Activated gamma-delta T cell (primary cell): Measurements from ENCODE around the gene TYK2.

Experiments used
- DNase-seq: peaks from one replicate; lab custom pipeline; 2025; lab: John Stamatoyannopoulos, UW

The TYK2 gene

DNA sequence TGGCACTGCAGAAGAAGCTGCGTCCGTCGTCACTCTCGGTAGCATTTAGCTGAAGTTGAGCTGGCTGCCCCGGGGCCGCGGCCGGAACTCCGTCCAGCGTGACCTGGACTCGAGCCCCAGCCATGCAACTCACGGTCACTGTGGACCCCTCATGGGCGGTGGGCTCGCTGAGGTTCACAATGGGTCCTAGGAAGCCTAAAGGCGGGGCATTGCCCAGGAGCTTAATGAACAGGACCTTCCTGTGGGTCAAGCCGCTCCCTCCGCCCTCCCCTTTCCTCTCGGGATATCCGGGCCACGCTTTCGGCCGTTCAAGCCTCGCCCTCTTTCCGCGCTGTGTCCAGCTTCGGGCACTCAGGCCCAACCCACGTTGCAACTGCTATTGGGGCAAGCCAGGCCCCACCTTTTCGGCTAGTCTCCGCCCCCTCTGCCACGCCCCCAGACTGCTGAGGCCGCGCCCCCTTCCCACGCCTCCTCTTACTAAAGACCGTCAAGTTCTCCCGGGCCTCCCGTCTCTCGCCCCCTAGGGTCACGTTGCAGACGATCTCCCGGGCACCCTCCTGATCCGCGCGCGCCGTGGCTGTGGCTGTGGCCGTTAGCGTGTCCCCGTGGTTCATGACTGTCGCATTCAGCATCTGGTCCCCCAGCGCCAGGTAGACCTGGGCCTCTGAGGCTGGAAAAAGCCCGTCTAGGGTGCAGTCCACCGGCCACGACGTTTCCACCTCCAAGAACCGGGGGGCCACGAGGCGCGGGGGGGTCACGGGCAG lies 45.6 kb downstream of the TYK2 start:
- DNase-seq = no peak

DNA sequence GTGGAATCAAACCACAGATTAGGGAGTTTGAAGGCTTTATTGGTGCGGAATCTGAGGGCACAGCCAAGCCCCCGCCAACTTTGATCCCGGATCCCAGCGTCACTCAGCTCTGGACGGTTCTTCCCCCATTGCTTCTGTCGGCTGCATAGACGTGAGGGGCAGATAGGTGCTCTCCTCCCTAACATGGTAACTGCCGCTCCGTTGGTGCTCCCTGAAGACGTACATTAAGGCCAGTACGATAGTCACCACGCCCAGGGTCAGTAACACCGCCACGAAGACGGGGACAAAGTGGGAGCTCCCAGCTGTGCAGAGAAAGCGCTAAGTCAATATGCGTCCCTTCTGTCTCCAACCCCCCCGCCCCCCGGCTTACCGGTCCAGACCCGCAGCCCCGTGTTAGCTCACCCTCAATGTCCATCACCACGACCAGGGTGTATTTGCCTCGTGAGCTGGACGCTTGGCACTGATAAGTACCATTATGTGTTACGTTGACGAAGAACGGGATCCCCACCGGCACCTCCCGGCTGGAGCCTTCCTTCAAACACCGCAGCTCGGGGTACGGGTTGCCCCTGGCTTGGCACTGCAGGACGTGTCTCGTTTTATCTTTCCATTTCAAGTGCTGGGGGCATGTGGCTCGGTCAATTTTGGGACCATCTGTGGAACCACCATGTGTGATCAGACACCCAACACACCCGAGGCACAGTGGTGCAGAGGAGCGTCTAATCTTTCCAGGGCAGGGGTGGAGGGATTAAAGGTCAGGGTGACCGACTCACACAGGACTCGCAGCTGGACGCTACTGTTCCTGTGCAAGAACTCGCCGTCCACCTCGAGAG lies 46.4 kb downstream of the TYK2 start:
- DNase-seq = no peak

DNA sequence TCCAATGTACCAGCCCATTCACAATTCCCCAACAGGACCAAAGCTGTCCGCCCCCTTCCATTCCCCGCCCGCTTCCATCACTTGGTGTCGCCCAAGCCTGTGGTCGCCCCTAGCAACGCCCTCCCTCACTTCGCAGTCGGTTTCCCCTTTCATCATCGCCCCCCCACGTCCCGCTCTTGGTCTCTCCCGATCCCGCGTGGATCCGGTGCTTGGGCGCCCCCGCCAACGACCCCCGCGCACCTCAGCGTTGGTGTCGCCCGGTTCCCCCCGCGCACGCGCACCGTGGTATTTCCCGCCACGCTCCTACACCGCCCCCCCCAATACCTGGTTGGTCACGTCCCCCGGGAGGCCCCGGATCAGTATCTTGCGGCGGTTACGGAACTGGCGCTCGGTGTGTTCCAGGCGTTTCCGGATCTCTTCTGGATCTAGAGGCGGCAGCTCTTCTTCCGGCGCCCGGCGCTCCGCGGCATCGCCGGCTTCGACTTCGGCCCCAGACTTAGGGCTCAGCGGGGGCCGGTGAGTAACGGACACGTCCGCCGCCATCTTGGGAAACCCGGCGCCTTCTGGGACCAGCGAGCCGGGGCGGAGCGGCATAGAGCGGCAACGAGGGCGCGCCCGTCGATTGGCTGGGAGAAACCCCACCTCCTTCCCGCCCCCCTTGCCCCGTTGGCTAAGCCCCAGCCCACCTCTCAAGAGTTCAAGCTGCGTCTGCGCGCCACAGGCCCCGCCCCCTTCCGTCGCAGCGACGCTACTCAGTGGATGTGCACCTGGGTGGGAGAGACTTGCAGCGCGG lies 47.2 kb downstream of the TYK2 start, which contains the start of gene RAVER1:
TSS of gene RAVER1 (minus strand) at position 565 of the 793 bp plus-strand sequence. CDS start at position 543, 22 bp downstream.
- DNase-seq = peak; percentile 94

DNA sequence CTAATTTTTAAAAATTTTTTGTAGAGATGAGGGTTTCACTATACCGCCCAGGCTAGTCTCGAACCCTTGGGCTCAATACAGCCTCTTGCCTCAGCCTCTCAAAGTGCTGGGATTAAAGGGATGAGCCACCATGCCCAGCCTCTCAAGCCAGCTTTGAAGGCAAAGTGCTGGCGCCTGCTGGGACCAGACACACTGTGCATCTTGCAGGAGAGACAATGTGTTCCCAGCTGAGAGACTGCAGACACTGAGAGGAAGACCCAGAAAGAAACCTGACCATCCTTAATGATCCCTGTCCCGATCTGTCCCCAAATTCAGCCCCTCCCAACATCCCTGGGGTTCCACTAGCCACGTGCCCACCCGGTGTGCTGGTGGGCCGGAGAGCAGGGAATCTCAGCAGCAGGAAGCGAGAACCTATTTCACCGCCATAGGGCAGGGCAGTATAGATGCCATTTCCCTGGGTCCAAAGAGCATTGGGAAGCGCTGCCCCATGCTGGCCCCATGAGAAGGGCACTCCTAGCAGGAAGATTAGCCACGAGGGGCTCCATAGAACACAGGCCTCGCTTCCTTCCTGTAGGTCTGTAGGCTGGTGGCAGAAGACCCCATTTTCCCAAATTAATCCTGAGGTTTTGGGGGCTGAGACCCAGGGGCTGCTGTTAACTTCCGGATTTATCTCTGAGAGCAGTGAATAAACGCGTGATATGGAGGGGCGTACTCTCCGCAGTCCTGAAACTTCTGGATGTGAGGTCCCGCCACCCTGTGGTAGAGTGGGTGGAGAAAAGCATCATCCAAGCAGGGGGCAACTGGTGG lies 48.0 kb downstream of the TYK2 start:
- DNase-seq = no peak

DNA sequence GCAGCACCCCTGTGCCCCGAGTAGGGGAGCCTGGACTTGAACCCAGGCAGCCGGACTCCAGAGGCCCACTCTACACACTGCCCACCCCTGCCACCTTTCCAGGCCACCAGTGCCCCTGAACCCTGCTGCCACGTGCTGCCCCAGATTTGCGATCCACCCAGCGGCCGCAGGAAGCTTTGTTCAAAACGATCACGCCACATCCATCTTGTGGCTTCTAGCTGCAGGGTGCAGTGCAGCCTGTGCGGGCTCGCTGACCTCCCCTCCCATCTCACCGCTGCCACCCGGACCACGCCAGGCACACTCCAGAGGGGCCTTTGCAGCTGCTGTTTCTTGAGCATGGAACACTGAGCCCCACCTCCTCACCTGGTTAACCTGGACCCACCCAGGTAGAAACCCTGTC lies 50.8 kb downstream of the TYK2 start:
- DNase-seq = no peak

DNA sequence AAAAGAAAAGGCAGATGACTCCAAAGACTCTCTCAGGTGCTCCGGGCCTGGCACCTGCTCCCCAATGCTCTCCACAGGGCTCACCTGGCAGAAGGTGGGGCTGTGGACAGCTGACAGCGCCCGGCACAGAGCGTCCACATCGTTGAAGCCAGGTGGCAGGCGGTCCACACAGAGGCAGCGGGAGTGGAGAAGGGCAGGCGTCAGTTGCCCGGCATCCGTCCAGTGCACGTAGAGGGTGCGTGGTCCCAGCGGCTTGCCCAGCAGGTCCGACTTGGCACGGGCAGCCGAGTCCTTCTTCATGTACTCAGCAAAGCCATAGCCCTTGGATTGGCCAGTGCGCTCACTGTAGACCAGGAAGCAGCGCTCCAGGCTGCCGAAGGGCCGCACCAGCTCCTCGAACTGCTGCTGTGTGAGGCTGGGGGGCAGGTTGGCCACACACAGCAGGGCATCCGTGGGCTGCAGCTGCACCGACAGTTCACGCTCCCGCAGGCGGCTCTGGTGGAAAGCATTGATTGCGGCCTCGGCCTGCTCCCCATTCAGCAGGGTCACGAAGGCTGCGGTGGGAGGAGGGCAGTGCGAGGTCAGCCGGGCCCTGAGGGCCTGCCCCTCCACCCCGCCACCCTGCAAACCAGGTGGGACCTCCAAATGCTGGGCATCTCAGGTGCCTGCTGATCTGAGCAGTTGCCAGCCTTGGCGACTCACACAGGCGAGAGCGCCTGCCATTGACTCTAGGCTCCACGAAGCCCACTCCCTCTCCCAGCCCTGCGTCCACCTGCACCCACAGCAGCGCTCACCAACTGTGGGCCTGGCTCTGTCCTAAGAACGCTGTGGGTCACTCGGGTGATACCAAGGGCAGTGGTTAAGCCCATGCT lies 51.6 kb downstream of the TYK2 start:
- no peak for DNase-seq

DNA sequence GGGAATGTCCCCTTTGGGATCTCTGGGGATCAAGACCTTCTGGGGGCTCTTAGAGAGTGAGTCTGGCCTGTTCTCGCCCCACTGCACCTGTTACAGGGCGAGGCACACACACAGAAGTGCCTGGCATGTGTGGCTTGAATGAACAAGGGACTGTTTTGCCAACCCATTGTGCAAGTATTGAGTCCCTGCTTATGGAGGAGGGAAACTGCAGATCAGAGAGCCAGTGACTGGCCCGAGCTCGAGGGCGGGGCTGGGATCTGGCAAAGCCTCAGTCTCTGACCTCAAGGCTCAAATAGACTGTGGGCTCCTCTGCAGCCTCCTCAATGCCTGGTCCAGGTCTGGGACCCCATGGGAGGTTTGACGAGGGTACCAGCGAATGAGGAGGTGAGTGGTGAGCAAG lies 52.6 kb downstream of the TYK2 start:
- DNase-seq = no peak

DNA sequence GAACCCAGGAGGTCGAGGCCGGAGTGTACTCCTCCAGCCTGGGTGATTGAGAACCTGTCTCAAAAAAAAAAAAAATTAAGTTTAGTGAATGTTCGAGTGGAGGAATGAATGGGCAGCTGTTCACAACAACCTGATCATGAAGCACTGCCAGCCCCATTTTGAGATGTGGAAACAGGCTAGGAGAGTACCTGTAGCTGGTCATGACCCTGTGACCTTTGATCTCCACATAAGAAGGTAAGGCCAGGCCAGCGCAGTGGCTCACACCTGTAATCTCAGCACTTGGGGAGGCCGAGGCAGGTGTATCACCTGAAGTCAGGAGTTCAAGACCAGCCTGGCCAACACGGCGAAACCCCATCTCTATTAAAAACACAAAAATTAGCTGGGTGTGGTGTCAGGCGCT lies 54.6 kb downstream of the TYK2 start:
- DNase-seq = no peak

DNA sequence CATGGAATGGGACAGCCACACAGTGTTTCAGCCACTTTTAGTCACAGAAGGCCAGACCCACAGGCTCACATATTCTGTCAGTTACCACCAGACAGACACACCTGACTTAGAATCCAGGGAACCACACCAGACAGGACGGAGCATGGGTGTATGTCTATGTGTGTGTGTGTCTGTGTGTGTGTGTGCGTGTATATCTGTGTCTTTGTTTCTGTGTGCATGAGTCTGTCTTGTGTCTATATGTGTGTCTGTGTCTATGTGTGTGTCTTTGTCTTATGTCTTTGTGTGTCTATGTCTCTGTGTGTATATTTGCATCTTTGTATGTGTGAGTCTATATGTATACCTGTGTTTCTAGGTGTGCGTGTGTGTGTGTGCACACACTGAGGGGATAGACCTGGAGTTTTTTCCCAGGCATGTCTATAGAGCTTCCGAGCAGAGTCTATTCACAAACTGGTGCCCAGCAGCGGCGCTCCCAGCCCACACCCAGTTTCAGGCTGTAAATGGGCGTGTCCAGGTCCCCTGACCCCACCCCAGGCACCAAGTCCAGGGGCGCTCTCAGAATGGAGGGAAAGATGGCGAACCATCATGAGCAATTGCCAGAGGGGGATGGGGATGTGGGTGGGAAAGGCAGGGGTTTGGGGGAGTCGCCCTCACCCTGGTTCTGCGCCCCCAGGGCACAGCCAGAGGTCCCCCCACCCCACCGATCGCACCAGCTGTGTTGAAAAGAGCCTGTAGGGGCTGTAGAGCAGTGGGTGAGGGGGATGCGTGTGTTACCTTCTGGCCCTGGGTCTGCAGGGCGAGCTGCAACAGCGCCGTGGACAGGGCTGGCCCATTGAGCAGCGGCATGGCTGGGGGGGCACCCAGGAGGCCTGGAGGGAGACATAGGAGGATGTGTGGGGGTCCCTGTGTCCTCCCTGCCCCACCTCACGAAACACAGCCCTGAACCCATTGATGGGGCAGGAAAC lies 58.2 kb downstream of the TYK2 start:
- DNase-seq = no peak

DNA sequence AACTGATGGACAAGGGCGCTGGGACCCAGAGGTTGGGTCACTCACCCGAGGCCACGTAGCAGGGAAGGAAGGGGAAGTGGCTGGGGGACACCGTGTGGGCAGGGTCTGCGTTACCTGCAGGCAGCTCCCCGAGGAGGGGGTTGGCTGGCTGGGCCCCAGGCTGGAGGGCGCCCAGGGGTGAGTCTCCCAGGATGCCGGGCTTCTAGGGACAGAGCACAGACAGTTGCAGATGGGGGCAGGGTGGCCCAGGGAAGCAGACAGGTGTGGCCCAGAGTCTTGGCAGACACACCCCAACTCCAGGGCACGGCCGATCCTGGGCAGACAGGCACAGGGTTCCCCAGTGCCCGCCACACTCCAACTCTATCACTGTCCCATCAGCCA lies 59.0 kb downstream of the TYK2 start:
- no peak for DNase-seq

DNA sequence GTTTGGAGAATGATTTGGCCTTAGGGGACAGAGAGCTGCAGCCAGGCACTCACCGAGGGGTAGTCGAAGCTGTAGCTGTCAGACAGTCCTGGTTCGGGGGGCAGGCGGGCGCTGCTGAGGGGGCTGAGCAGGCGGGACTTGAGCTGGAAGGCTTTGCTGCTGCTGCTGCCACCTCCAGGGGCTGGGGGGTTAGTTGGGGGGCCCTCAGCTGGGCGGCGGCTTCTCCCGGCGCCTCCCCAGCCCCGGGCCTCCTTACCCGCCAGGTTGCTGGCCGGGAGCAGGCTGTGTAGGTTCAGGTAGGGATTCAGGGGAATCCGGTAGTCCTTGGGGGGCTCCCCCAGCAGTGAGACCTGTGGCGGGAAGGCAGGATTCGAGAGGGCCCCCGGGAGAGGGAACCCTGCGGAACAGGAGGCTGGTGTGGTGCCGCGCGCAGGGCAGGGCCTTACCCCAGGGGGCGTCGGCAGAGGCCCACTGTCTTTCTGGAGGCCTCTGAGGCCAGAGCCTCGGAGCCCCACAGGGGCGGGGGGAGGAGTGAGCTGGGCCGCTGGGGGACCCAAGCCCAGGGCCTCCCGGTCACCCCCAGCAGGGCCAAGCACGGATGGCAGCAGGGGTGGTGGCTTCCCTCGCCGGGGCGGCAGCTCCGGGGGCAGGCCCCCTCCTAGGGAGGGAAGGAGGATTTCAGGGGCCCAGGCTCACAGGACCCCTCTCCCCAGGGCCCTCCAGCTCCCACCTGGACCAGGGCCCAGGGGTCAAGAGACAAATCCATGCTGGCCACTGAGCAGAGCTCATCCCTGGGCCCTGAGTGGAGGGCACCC lies 59.6 kb downstream of the TYK2 start:
- DNase-seq = no peak

DNA sequence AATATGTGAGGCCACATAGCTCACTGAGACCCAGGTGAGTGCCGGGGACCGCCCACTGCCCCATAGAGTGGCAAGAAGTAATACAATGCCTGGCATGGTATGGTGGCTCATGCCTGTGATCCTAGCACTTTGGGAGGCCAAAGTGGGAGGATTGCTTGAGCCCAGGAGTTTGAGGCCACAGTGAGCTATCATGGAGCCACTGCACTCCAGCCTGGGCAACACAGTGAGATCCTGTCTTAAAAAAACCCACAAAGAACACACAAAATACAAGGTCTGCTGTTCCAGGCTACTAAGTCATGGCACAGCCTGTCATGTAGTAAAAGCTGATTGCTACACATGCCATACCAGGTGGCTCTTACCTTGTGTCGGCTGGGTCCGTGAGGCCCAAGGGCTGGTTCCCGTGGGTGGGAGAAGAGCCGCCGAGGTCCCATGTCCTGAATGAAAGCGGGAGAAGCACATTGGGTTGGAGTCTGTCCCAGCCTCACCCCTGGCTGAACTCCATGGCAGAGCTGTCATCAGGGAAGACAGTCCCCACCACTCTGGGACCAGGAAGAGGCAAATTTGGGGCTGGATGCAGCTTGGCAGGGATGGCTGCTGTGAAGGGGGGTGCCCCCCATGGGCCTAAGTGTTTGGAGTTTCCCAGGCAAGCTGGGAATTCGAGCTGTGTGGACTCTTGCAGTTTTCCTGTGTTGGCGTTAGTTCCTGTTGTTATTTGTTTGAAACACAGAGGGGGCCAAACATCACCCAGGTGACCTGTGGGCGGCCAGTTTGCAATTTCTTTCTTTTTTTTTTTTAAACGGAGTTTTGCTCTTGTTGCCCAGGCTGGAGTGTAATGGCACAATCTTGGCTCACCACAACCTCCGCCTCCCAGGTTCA lies 61.3 kb downstream of the TYK2 start:
- no peak for DNase-seq

DNA sequence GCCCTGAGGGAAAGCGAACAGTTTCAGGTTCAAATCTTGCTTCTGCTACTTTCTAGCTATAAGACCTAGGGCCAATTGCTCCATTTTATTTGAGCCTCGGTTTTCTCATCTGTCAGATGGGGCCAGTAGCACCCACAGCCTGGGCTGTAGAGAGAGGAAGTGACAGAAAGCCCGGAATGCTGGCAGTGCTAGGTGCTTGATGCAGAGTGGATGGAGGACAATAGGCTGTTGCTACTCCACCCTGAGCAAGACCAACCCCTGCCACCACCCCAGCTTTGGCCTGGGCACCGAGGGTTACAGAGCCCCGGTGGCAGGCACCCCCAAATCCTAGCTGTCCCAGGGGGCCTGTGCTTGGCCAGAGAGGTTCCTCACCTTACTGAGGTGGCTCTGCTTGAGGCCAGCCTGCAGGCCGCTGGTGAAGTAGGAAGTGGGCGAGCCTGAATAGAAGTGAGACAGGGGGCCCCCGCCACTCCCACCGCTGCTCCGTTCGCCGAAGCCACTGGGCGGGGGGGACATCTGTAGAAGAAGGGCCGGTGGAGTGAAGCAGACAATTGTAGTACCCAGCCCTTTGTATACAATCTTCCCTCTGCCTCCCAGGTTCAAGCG lies 62.4 kb downstream of the TYK2 start:
- no peak for DNase-seq

DNA sequence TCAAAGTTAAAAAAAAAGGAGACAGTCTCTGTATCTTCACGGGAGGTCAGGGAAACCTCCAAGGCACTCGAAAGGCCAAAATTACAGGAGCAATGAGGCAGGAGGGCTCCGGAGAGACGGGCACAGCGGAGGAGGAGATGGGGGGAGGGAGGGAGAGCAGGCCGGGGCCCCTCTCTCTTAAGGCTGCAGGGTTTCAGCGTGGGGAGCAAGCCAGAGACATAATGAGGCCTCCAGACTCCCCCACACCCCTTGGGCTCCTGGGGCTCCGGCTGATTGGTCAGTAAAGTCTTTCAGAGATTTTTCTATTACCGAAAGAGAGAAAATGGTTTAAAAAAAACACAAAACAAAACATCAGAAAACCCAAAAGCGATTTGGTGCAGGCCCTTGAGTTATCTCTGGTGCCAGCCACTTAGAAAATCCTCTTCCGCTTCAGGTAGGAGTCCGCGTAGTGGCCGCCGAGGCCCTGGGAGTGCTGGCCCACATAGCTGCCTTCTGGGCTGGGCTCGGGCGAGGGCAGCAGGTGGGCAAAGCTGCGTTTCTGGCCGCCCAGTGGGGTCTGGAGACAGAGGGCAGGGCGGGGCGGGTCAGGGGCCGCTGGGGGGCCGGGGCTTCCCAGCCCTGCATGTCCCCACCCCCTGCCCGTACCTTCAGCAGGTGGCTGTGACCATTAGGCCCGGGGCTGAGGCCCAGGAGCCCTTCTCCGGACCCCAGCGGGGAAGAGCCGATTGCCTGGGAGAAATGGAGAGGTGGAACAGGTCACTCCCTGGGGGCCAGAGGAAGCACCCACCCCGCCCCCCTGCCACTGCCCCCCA lies 63.1 kb downstream of the TYK2 start:
- no peak for DNase-seq

DNA sequence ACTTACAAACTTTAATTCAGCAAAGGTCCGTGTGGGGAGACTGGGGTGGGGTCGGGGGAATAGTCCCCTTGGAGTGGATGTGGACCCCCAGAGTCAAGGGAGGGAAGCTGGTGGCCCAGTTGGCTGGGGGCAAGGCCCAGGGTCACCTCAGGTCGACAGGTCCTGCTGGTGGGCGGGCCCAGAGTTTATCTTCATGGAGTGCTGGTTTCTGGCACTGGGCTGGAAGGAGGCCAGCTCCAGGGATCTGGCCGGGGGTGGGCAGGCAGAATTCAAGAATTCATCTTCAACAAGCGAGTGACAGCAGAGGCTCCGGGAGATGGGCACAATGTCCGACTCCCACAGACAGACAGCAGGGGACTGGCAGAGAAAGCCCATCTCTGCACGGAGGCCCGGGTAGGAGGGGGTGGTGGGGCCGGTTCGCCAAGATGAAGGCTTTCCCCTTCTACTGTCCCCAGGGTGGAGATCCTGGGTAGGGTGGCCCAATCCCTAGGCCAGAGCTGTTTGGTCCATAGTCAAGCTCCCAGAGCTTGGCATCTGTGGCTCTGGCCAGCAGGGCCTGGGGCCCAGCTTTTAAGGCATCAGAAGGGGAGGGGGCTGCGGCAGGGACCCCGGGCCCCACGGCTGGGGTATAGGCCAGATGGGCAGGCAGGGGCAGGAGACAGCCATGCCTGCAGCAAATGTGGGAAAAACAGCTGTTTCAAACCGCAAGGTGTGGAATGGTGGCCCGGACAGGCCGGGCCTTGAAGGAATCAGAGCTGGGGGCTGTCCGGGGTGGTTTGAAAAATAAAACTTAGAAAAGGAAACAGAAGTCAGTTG lies 63.9 kb downstream of the TYK2 start:
- DNase-seq = no peak
